Camera-type eye (tissue), 1 donor: Measurements from ENCODE around the gene MYL11. TPM values are rescaled to one million over a fixed set of nuclear protein-coding genes. Genes with fewer than 3 reads are reported as not detected.

Experiments used
- total RNA-seq: library from RNA; depleted of rRNA; stranded (reverse); fragments of >200 nt; gene quantifications from one replicate; pipeline ENCODE4 v1.2.3, GENCODE V29; 2014

MYL11 gene
- 194 TPM for total RNA-seq

GRCh38 chr16:30374538-30374937 lies at the start of gene MYL11:
MYL11 (plus strand) TSS chr16:30374802; CDS start chr16:30374858, 56 bp downstream.

GRCh38 chr16:30355144-30355953 lies 19.3 kb upstream of the MYL11 start, which contains the start of gene CD2BP2:
CD2BP2 (minus strand) TSS chr16:30355308; CDS start chr16:30354681, 627 bp downstream.

GRCh38 chr16:30370456-30371247 lies 4.0 kb upstream of the MYL11 start, which contains the start of gene TBC1D10B:
TBC1D10B (minus strand) TSS chr16:30370494; CDS start chr16:30370183, 311 bp downstream.

GRCh38 chr16:30382111-30382881 lies 7.7 kb downstream of the MYL11 start, which contains the start of gene SEPTIN1:
SEPTIN1 (minus strand) TSS chr16:30382561; CDS start chr16:30382542, 19 bp downstream.

GRCh38 chr16:30395155-30395991 lies 20.8 kb downstream of the MYL11 start, which contains the start of gene ZNF48:
ZNF48 (plus strand) TSS chr16:30395420; CDS start chr16:30395795, 375 bp downstream.

GRCh38 chr16:30407102-30407803 lies 32.7 kb downstream of the MYL11 start, which contains the start of gene ZNF771:
ZNF771 (plus strand) TSS chr16:30407606; CDS start chr16:30408054, 448 bp downstream.

Other genes with a start within 250 kb of the MYL11 start
- gene CORO1A, start 191.2 kb upstream of the MYL11 start, total RNA-seq, result 13.0 TPM
- gene BOLA2B, start 181.1 kb upstream of the MYL11 start, total RNA-seq, result 50.9 TPM
- 11.5 TPM for gene SLX1A, start 180.9 kb upstream of the MYL11 start, total RNA-seq
- gene SULT1A3, start 175.5 kb upstream of the MYL11 start, total RNA-seq, result 10.4 TPM
- not detected for gene NPIPB13, start 126.3 kb upstream of the MYL11 start, total RNA-seq
- gene CD2BP2, start 19.5 kb upstream of the MYL11 start, total RNA-seq, result 38.5 TPM
- 38.1 TPM for gene TBC1D10B, start 4.3 kb upstream of the MYL11 start, total RNA-seq
- gene SEPTIN1, start 7.8 kb downstream of the MYL11 start, total RNA-seq, result 0.44 TPM
- gene ZNF48, start 20.6 kb downstream of the MYL11 start, total RNA-seq, result 18.3 TPM
- gene ZNF771, start 32.8 kb downstream of the MYL11 start, total RNA-seq, result 8.4 TPM
- 20.0 TPM for gene DCTPP1, start 55.2 kb downstream of the MYL11 start, total RNA-seq
- gene SEPHS2, start 71.1 kb downstream of the MYL11 start, total RNA-seq, result 17.2 TPM
- gene ITGAL, start 97.9 kb downstream of the MYL11 start, total RNA-seq, result 3.8 TPM
- gene ZNF768, start 151.8 kb downstream of the MYL11 start, total RNA-seq, result 26.4 TPM
- gene ZNF747, start 160.1 kb downstream of the MYL11 start, total RNA-seq, result 18.6 TPM
- gene ZNF764, start 183.6 kb downstream of the MYL11 start, total RNA-seq, result 17.8 TPM
- 9.2 TPM for gene ZNF688, start 196.9 kb downstream of the MYL11 start, total RNA-seq
- gene ZNF785, start 210.9 kb downstream of the MYL11 start, total RNA-seq, result 30.5 TPM
- gene ZNF689, start 235.6 kb downstream of the MYL11 start, total RNA-seq, result 8.2 TPM